Lung (tissue), 12 donors: Measurements from ENCODE around the gene ATP8B1. TPM values are rescaled to one million over a fixed set of nuclear protein-coding genes. Genes with fewer than 3 reads are reported as not detected.

Experiments used
- ATAC-seq: fragments of 200-7000 bp; cut with Tn5 transposase; one replicate; pipeline ENCODE4 v1.9.1; 2020; ENCODE audit warnings: moderate number of reproducible peaks; ENCODE audit not compliant: insufficient read depth, low FRiP score
- DNase-seq, 3 donors: peaks; one replicate each; pipeline ENCODE4 v3.0.0-alpha.2; 2013 to 2017
- H3K27ac ChIP-seq, 2 donors: one replicate each; pipeline ENCODE4 v1.5.1; 2013; ENCODE audit warnings: mild to moderate bottlenecking in 2 of 2, moderate library complexity in 2 of 2, control low read depth in 1 of 2, inconsistent platforms in 1 of 2, low read depth in 1 of 2, low read length in 1 of 2
- H3K27me3 ChIP-seq, 3 donors: one replicate each; pipeline ENCODE4 v1.5.1; 2013; ENCODE audit warnings: low read length in 2 of 3; ENCODE audit not compliant: control insufficient read depth in 3 of 3, insufficient read depth in 3 of 3
- H3K36me3 ChIP-seq, 4 donors: one replicate each; pipeline ENCODE4 v1.5.1; 2013; ENCODE audit warnings: low read length in 4 of 4, mild to moderate bottlenecking in 1 of 4, moderate library complexity in 1 of 4; ENCODE audit not compliant: control insufficient read depth in 4 of 4, insufficient read depth in 4 of 4
- H3K4me1 ChIP-seq, 5 donors: one replicate each; pipeline ENCODE4 v1.5.1; 2013; ENCODE audit warnings: low read length in 5 of 5, mild to moderate bottlenecking in 2 of 5, moderate library complexity in 1 of 5; ENCODE audit not compliant: control insufficient read depth in 5 of 5, insufficient read depth in 5 of 5
- H3K4me3 ChIP-seq: one replicate; pipeline ENCODE4 v1.5.1; 2013; ENCODE audit warnings: mild to moderate bottlenecking, control low read depth, moderate library complexity
- H3K9ac ChIP-seq, 2 donors: one replicate each; pipeline ENCODE4 v1.5.1; 2013; ENCODE audit warnings: low read length in 2 of 2, control low read depth in 1 of 2; ENCODE audit not compliant: insufficient read depth in 1 of 2
- H3K9me3 ChIP-seq, 4 donors: one replicate each; pipeline ENCODE4 v1.5.1; 2013; ENCODE audit warnings: low read length in 3 of 4, mild to moderate bottlenecking in 1 of 4, moderate library complexity in 1 of 4; ENCODE audit not compliant: control insufficient read depth in 4 of 4, insufficient read depth in 3 of 4
- CTCF ChIP-seq: IDR thresholded peaks from 2 replicates; pipeline ENCODE4 v1.5.1; 2012; ENCODE audit warnings: mild to moderate bottlenecking; ENCODE audit errors: control extremely low read depth, extremely low read depth
- WGBS, 2 donors: extraction: QIAGEN DNeasy Blood & Tissue Kit; methylation state at CpG; one replicate each; pipeline ENCODE4 v1.1.7; 2013; 5-methylcytosine and 5-hydroxymethylcytosine counted together
- polyA plus RNA-seq, 2 donors: library from polyadenylated mRNA; stranded (reverse); fragments of 200-250 nt; gene quantifications; one replicate each; pipeline ENCODE4 v1.2.1, GENCODE V29; 2013
- total RNA-seq, 2 donors: library from RNA; depleted of rRNA in 1 of 2; stranded (reverse); fragments of >200 nt in 1 of 2; gene quantifications; one replicate each; pipeline ENCODE4 v1.2.1, GENCODE V29; 2014 to 2021
- donor health status: control.
- donor health status: control.
- donor health status: Bipolar disorder and iron deficiency.
- donor health status: healthy.
- donor health status: DM: yes; HTN: yes; CAD: no.

The ATP8B1 gene
- total and polyA plus RNA-seq, 4 donors, result 7.3 to 42.0 (median 18.2) TPM

- no peaks in the 10 kb centered on the region for H3K27me3 ChIP-seq
These were observed 162.4 kb downstream of the ATP8B1 start for GRCh38 chr18:57640749-57641148.

GRCh38 chr18:57640236-57640635 is 162.9 kb downstream of the ATP8B1 start:
- peaks cover 0 to 4% (median 0%) of the 10 kb centered on the region in 5 donors for H3K4me1 ChIP-seq
- peaks cover 0 to 4% (median 2%) of the 10 kb centered on the region in 4 donors for H3K36me3 ChIP-seq
- H3K9me3 ChIP-seq, result peaks cover 0 to 6% (median 0%) of the 10 kb centered on the region in 4 donors
- H3K9ac ChIP-seq, result no peak overlapping the region
- no peak for TF ChIP-seq CTCF
- no peaks in the 10 kb centered on the region for H3K27me3 ChIP-seq
- no peak overlapping the region for H3K4me3 ChIP-seq
- no peak for ATAC-seq
- H3K27ac ChIP-seq, result no peak overlapping the region
- 59 to 60% methylated on average over 3 of the region's 3 CpGs for WGBS, 2 donors
- DNase-seq, result no peak

More at GRCh38 chr18:57640749-57641148, 162.4 kb downstream of the ATP8B1 start:
- WGBS, 2 donors, result 77 to 82% methylated on average over 2 of the region's 2 CpGs
- no peak for DNase-seq
- Histone ChIP-seq H3K36me3 (peaks cover 0 to 4% (median 2%) of the 10 kb centered on the region in 4 donors), H3K4me3 (no peak overlapping the region), H3K9ac (no peak overlapping the region), H3K9me3 (peaks cover 0 to 6% (median 0%) of the 10 kb centered on the region in 4 donors), H3K4me1 (no peaks in the 10 kb centered on the region), H3K27ac (no peak overlapping the region)
- no peak for ATAC-seq
- no peak for TF ChIP-seq CTCF

GRCh38 chr18:57635003-57635822 is 167.9 kb downstream of the ATP8B1 start:
- Histone ChIP-seq H3K9me3 (peaks cover 0 to 2% (median 0%) of the 10 kb centered on the region in 4 donors), H3K27ac (no peak overlapping the region), H3K4me3 (no peak overlapping the region), H3K9ac (no peak overlapping the region), H3K36me3 (no peaks in the 10 kb centered on the region), H3K27me3 (no peaks in the 10 kb centered on the region), H3K4me1 (peaks cover 0 to 5% (median 0%) of the 10 kb centered on the region in 5 donors)
- DNase-seq (peak in 2 of 3 donors; percentile 65 to 81), ATAC-seq (no peak)
- 66 to 88% methylated on average over 4 of the region's 4 CpGs for WGBS, 2 donors
- TF ChIP-seq CTCF, result no peak
